Panc1 (cell line): ENCODE results near the gene ATP6V1G3. TPM values are rescaled to one million over a fixed set of nuclear protein-coding genes. Genes with fewer than 3 reads are reported as not detected.

ENCODE experiments used
- ATAC-seq: fragments of 200-7000 bp; cut with Tn5 transposase; 2 replicates; pipeline ENCODE4 v1.9.1; 2020; ENCODE audit warnings: mild to moderate bottlenecking, moderate library complexity
- BruUV-seq: library from RNA; stranded (reverse); fragments of 400-500 nt; replicated peaks from 2 replicates; lab custom pipeline; 2021; lab: Mats Ljungman, UMichigan
- CTCF ChIA-PET: fragments of 300-600 bp; sonication (Branson Sonifier 250); formaldehyde crosslinking; loops from one replicate; lab custom pipeline; 2022; ENCODE audit warnings: antibody characterized with exemption; lab: Charles Lee
- POLR2A ChIA-PET: fragments of 300-600 bp; sonication (Branson Sonifier 250); formaldehyde crosslinking; loops from one replicate; lab custom pipeline; 2022; ENCODE audit warnings: antibody characterized with exemption; lab: Charles Lee
- DNase-seq: peaks from one replicate; pipeline ENCODE4 v3.0.0-alpha.2; 2010; ENCODE audit warnings: low read depth, low spot score
- H3K27ac ChIP-seq: 2 replicates; pipeline ENCODE4 v1.5.1; 2011; ENCODE audit warnings: mild to moderate bottlenecking, low read length, inconsistent platforms
- H3K27me3 ChIP-seq: fragments of 200-500 bp; sonication (Bioruptor generic); 2 replicates; pipeline ENCODE4 v1.6.0; 2014; ENCODE audit warnings: low read length, inconsistent platforms; ENCODE audit not compliant: control insufficient read depth, insufficient read depth
- H3K36me3 ChIP-seq: fragments of 200-500 bp; sonication (Bioruptor generic); 2 replicates; pipeline ENCODE4 v1.5.1; 2014; ENCODE audit warnings: inconsistent platforms, mild to moderate bottlenecking, low read length, moderate library complexity; ENCODE audit not compliant: control insufficient read depth, insufficient read depth
- H3K4me1 ChIP-seq: 2 replicates; pipeline ENCODE4 v1.5.1; 2011; ENCODE audit warnings: inconsistent platforms, mild to moderate bottlenecking, low read length, moderate library complexity; ENCODE audit not compliant: control insufficient read depth, insufficient read depth
- H3K4me3 ChIP-seq, 2 experiments: 2 replicates each; pipeline ENCODE4 v1.5.1; 2011 to 2012; ENCODE audit warnings: low read depth in 2 of 2, low read length in 2 of 2, mild to moderate bottlenecking in 2 of 2, inconsistent platforms in 1 of 2, moderate library complexity in 1 of 2
- H3K9me3 ChIP-seq: fragments of 200-500 bp; sonication (Bioruptor generic); 2 replicates; pipeline ENCODE4 v1.5.1; 2014; ENCODE audit warnings: low read depth, mild to moderate bottlenecking, inconsistent platforms, low read length, moderate library complexity; ENCODE audit not compliant: control insufficient read depth, insufficient read depth
- CTCF ChIP-seq: fragments of 450-650 bp; IDR thresholded peaks from 2 replicates; pipeline ENCODE4 v1.5.1; 2017; ENCODE audit warnings: mild to moderate bottlenecking
- POLR2AphosphoS5 ChIP-seq: IDR thresholded peaks from 2 replicates; pipeline ENCODE4 v1.6.1; 2012; ENCODE audit warnings: mild to moderate bottlenecking, low read depth, low read length, moderate library complexity
- REST ChIP-seq, 2 experiments: IDR thresholded peaks; 2 replicates each; pipeline ENCODE4 v1.6.1; 2011 to 2012; ENCODE audit warnings: low read depth in 2 of 2, control low read depth in 1 of 2, low read length in 1 of 2, mild to moderate bottlenecking in 1 of 2, moderate library complexity in 1 of 2; ENCODE audit not compliant: insufficient read depth in 1 of 2
- SIN3A ChIP-seq: IDR thresholded peaks from 2 replicates; pipeline ENCODE4 v1.6.1; 2012; ENCODE audit warnings: low read depth, mild to moderate bottlenecking, low read length, moderate library complexity, borderline replicate concordance; ENCODE audit not compliant: insufficient read depth
- TCF7L2 ChIP-seq: IDR thresholded peaks from 2 replicates; pipeline ENCODE4 v1.6.1; 2011; ENCODE audit warnings: mild to moderate bottlenecking, low read depth, low read length, inconsistent platforms
- in situ Hi-C: cut with HindIII; loops from 2 replicates; pipeline ENCODE4 v1.10.0; 2016; ENCODE audit warnings: low sequenced_read_pairs, low pct_unique_long_range_greater_than_20kb
- intact Hi-C: fragments of 100-400 bp; cut with micrococcal nuclease; formaldehyde crosslinking; loops from one replicate; pipeline ENCODE4 v1.10.0; 2022; ENCODE audit not compliant: unreplicated experiment
- total RNA-seq: library from RNA; stranded (reverse); gene quantifications from one replicate; pipeline ENCODE4 v1.2.1, GENCODE V29; 2021; ENCODE audit not compliant: unreplicated experiment

ATP6V1G3 gene
- total RNA-seq, 1 experiment from 2014 or later, result not detected

- POLR2A ChIA-PET, result no interaction called here
- CTCF ChIA-PET, result no interaction called here
Measured at GRCh38 chr1:198517623-198518199, 22.8 kb downstream of the ATP6V1G3 start.

GRCh38 chr1:198500096-198500495 lies 40.4 kb downstream of the ATP6V1G3 start:
- CTCF ChIA-PET, result no interaction called here

More at GRCh38 chr1:198517623-198518199, 22.8 kb downstream of the ATP6V1G3 start:
- intact Hi-C loops (no loop called here), in situ Hi-C loops (no loop called here)
- no TSS peak for BruUV-seq
- Histone ChIP-seq H3K9me3 (no peaks in the 10 kb centered on the region), H3K27ac (no peak overlapping the region), H3K36me3 (no peaks in the 10 kb centered on the region), H3K4me3 (no peak overlapping the region), H3K4me1 (no peaks in the 10 kb centered on the region), H3K27me3 (no peaks in the 10 kb centered on the region)
- ATAC-seq (no peak), DNase-seq (no peak)
- no peak for TF ChIP-seq SIN3A
- no peak for TF ChIP-seq POLR2AphosphoS5
- TF ChIP-seq REST (IDR thresholded peaks at IDR 0.05; ENCODE audit: insufficient read depth in 1 of 2, low read depth in 2 of 2, low read length in 1 of 2), result no peak
- no peak for TF ChIP-seq CTCF
- no peak for TF ChIP-seq TCF7L2

More at GRCh38 chr1:198500096-198500495, 40.4 kb downstream of the ATP6V1G3 start:
- Histone ChIP-seq H3K4me3 (no peak overlapping the region), H3K9me3 (0 out of 2 replicates have a peak, but pooled peaks cover 4% of the 10 kb centered on the region), H3K27ac (no peak overlapping the region), H3K4me1 (no peaks in the 10 kb centered on the region), H3K36me3 (no peaks in the 10 kb centered on the region), H3K27me3 (no peaks in the 10 kb centered on the region)
- intact Hi-C loops, result no loop called here
- BruUV-seq, result no TSS peak
- POLR2A ChIA-PET, result no interaction called here
- in situ Hi-C loops, result no loop called here
- TF ChIP-seq SIN3A, result no peak
- TF ChIP-seq REST (IDR thresholded peaks at IDR 0.05; ENCODE audit: insufficient read depth in 1 of 2, low read depth in 2 of 2, low read length in 1 of 2), result no peak
- no peak for TF ChIP-seq POLR2AphosphoS5
- TF ChIP-seq TCF7L2, result no peak
- TF ChIP-seq CTCF, result no peak
- ATAC-seq (no peak), DNase-seq (no peak)
